WTC11 (cell line): ENCODE measurements around the gene CPTP. TPM values are rescaled to one million over a fixed set of nuclear protein-coding genes. Genes with fewer than 3 reads are reported as not detected.

Experiments
- ATAC-seq: fragments of 200-7000 bp; cut with Tn5 transposase; 2 replicates; pipeline ENCODE4 v1.10.0; 2021; ENCODE audit warnings: mild to moderate bottlenecking, moderate library complexity
- CTCF ChIA-PET: fragments of 300-600 bp; sonication (Branson Sonifier 250); formaldehyde crosslinking; loops from one replicate; lab custom pipeline; 2021; ENCODE audit warnings: antibody characterized with exemption; lab: Charles Lee
- POLR2A ChIA-PET: fragments of 350-600 bp; sonication (Branson Sonifier 250); formaldehyde crosslinking; loops from one replicate; lab custom pipeline; 2021; ENCODE audit warnings: antibody characterized with exemption; lab: Charles Lee
- DNase-seq: peaks from one replicate; pipeline ENCODE4 v3.0.0; 2021; ENCODE audit warnings: low spot score
- H3K27ac Mint-ChIP-seq: 2 replicates; pipeline ENCODE4 v1.8.0; 2021; ENCODE audit warnings: mixed read lengths
- H3K27me3 Mint-ChIP-seq: 2 replicates; pipeline ENCODE4 v1.8.0; 2021; ENCODE audit warnings: low read depth, mild to moderate bottlenecking, moderate library complexity, mixed read lengths
- H3K36me3 Mint-ChIP-seq: 2 replicates; pipeline ENCODE4 v1.8.0; 2021; ENCODE audit warnings: mixed read lengths
- H3K4me1 Mint-ChIP-seq: 2 replicates; pipeline ENCODE4 v1.8.0; 2022; ENCODE audit warnings: mixed read lengths
- H3K4me3 Mint-ChIP-seq: 2 replicates; pipeline ENCODE4 v1.8.0; 2021; ENCODE audit warnings: mild to moderate bottlenecking, moderate library complexity, mixed read lengths
- H3K9me3 Mint-ChIP-seq: 2 replicates; pipeline ENCODE4 v1.8.0; 2021; ENCODE audit warnings: mixed read lengths
- ATF1 ChIP-seq: sonication (generic); formaldehyde crosslinking; IDR thresholded peaks from 2 replicates; pipeline ENCODE4 v1.8.1; 2023; ENCODE audit warnings: mild to moderate bottlenecking, moderate library complexity, missing genetic modification reagents
- CREM ChIP-seq: sonication (generic); formaldehyde crosslinking; IDR thresholded peaks from 2 replicates; pipeline ENCODE4 v1.8.1; 2022; ENCODE audit warnings: mild to moderate bottlenecking, missing genetic modification reagents, moderate library complexity
- ELF4 ChIP-seq: sonication (generic); formaldehyde crosslinking; IDR thresholded peaks from 2 replicates; pipeline ENCODE4 v1.8.1; 2022; ENCODE audit warnings: low read depth, mild to moderate bottlenecking, moderate library complexity, missing genetic modification reagents
- EMX1 ChIP-seq: fragments of 250-450 bp; sonication (Bioruptor Pico); IDR thresholded peaks from 2 replicates; pipeline ENCODE4 v1.8.0; 2021; ENCODE audit warnings: mild to moderate bottlenecking
- IRF1 ChIP-seq: sonication (generic); formaldehyde crosslinking; IDR thresholded peaks from 2 replicates; pipeline ENCODE4 v1.8.0; 2023; ENCODE audit warnings: missing genetic modification reagents
- MAX ChIP-seq: sonication (generic); formaldehyde crosslinking; IDR thresholded peaks from 2 replicates; pipeline ENCODE4 v1.8.0; 2022; ENCODE audit warnings: mild to moderate bottlenecking, missing genetic modification reagents
- MLX ChIP-seq: sonication (generic); formaldehyde crosslinking; IDR thresholded peaks from 2 replicates; pipeline ENCODE4 v1.8.1; 2023; ENCODE audit warnings: mild to moderate bottlenecking, missing genetic modification reagents, moderate library complexity
- NFATC4 ChIP-seq: fragments of 250-450 bp; sonication (Bioruptor Pico); IDR thresholded peaks from 2 replicates; pipeline ENCODE4 v1.9.0; 2021; ENCODE audit warnings: mild to moderate bottlenecking
- NFE2L1 ChIP-seq: sonication (generic); formaldehyde crosslinking; IDR thresholded peaks from 2 replicates; pipeline ENCODE4 v1.8.1; 2023; ENCODE audit warnings: missing genetic modification reagents
- NR1H2 ChIP-seq: sonication (generic); formaldehyde crosslinking; IDR thresholded peaks from 2 replicates; pipeline ENCODE4 v1.9.0; 2021; ENCODE audit warnings: mild to moderate bottlenecking, moderate library complexity, missing genetic modification reagents
- RORB ChIP-seq: fragments of 250-450 bp; sonication (Bioruptor Pico); IDR thresholded peaks from 2 replicates; pipeline ENCODE4 v1.9.0; 2021; ENCODE audit warnings: mild to moderate bottlenecking
- SOX15 ChIP-seq: fragments of 250-450 bp; sonication (Bioruptor Pico); IDR thresholded peaks from 2 replicates; pipeline ENCODE4 v1.9.0; 2021; ENCODE audit warnings: mild to moderate bottlenecking
- TCF7 ChIP-seq: sonication (generic); formaldehyde crosslinking; IDR thresholded peaks from 2 replicates; pipeline ENCODE4 v1.8.0; 2022; ENCODE audit warnings: mild to moderate bottlenecking, low read depth, missing genetic modification reagents, moderate library complexity
- TP53 ChIP-seq: sonication (generic); formaldehyde crosslinking; IDR thresholded peaks from 2 replicates; pipeline ENCODE4 v1.8.1; 2023; ENCODE audit warnings: mild to moderate bottlenecking, missing genetic modification reagents
- ZBTB21 ChIP-seq: sonication (generic); formaldehyde crosslinking; IDR thresholded peaks from 2 replicates; pipeline ENCODE4 v1.8.1; 2023; ENCODE audit warnings: mild to moderate bottlenecking, missing genetic modification reagents, borderline replicate concordance
- ZNF232 ChIP-seq: sonication (generic); formaldehyde crosslinking; IDR thresholded peaks from 2 replicates; pipeline ENCODE4 v1.8.0; 2022; ENCODE audit warnings: mild to moderate bottlenecking, missing genetic modification reagents
- ZNF396 ChIP-seq: fragments of 250-450 bp; sonication (Bioruptor Pico); IDR thresholded peaks from 2 replicates; pipeline ENCODE4 v1.8.0; 2021; ENCODE audit warnings: mild to moderate bottlenecking, moderate library complexity, borderline replicate concordance
- ZNF671 ChIP-seq: fragments of 250-450 bp; sonication (Bioruptor Pico); IDR thresholded peaks from 2 replicates; pipeline ENCODE4 v1.8.0; 2021; ENCODE audit warnings: mild to moderate bottlenecking
- total RNA-seq: library from RNA; stranded (reverse); gene quantifications from 3 replicates; pipeline ENCODE4 v1.2.3, GENCODE V29; 2021
- TF ChIP-seq, protein P1 (sequence below): sonication (generic); formaldehyde crosslinking; IDR thresholded peaks from 2 replicates; pipeline ENCODE4 v1.8.0; 2022; ENCODE audit warnings: mild to moderate bottlenecking, missing genetic modification reagents
- TF ChIP-seq, protein P2 (sequence below): sonication (generic); formaldehyde crosslinking; IDR thresholded peaks from 2 replicates; pipeline ENCODE4 v1.8.1; 2022; ENCODE audit warnings: mild to moderate bottlenecking, moderate library complexity, missing genetic modification reagents
- TF ChIP-seq, protein P3 (sequence below): sonication (generic); formaldehyde crosslinking; IDR thresholded peaks from 2 replicates; pipeline ENCODE4 v1.8.0; 2022; ENCODE audit warnings: mild to moderate bottlenecking, missing genetic modification reagents
- TF ChIP-seq, protein P4 (sequence below): fragments of 250-450 bp; sonication (Bioruptor Pico); IDR thresholded peaks from 2 replicates; pipeline ENCODE4 v1.9.0; 2021; ENCODE audit warnings: mild to moderate bottlenecking
- TF ChIP-seq, protein P5 (sequence below): sonication (generic); formaldehyde crosslinking; IDR thresholded peaks from 2 replicates; pipeline ENCODE4 v1.8.1; 2022; ENCODE audit warnings: missing genetic modification reagents, borderline replicate concordance
- TF ChIP-seq, protein P6 (sequence below): sonication (generic); formaldehyde crosslinking; IDR thresholded peaks from 2 replicates; pipeline ENCODE4 v1.8.1; 2022; ENCODE audit warnings: low read depth, missing genetic modification reagents, borderline replicate concordance
- TF ChIP-seq, protein P7 (sequence below): sonication (generic); formaldehyde crosslinking; IDR thresholded peaks from 2 replicates; pipeline ENCODE4 v1.8.1; 2023; ENCODE audit warnings: mild to moderate bottlenecking, missing genetic modification reagents
- TF ChIP-seq, protein P8 (sequence below): sonication (generic); formaldehyde crosslinking; IDR thresholded peaks from 2 replicates; pipeline ENCODE4 v1.8.0; 2023; ENCODE audit warnings: mild to moderate bottlenecking, missing genetic modification reagents

Gene CPTP
- total RNA-seq, 1 experiment from 2014 or later = 14.4 TPM

DNA sequence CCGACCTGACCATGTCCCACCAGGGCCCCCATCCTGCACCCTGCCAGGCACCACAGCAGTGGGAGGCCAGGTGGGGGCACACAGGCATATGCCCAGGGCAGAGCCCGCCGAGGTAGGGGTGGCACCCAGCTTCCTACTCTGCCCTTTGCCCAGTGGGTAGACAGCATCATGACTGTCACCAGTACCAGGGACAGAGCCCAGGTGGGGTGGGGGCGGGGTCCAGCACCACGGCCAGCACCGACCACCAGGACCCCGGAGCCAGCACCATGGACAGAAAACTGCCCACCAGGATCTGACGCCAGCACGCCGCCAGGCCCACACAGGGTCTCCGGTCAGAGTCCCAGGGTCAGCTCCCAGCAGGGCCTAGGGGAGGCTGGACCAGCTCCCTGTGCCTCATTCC, 10.2 kb downstream of the CPTP start:
- Mint-ChIP-seq H3K4me3 (no peak overlapping the region), H3K4me1 (no peaks in the 10 kb centered on the region), H3K27ac (no peak overlapping the region), H3K27me3 (no peaks in the 10 kb centered on the region), H3K36me3 (peaks cover 3% of the 10 kb centered on the region), H3K9me3 (peaks cover 2% of the 10 kb centered on the region)
- DNase-seq (peak; percentile 83), ATAC-seq (peak; percentile 44)
- POLR2A ChIA-PET = no interaction called here
- CTCF ChIA-PET = interaction anchor here (1.3 kb wide), 1 partner anchor 43 kb away, joined by 6 read pairs; no protein-coding TSS in a partner anchor
- TF ChIP-seq CREM (CRISPR knock-in tag) (peak; percentile 98), ZNF396 (CRISPR knock-in tag) (peak; percentile 94; the same call in 1 of the 2 replicates), ZBTB21 (CRISPR knock-in tag) (peak; percentile 97), MLX (CRISPR knock-in tag) (peak; percentile 99), NR1H2 (peak; percentile 100), TP53 (CRISPR knock-in tag) (peak; percentile 100), SOX15 (CRISPR knock-in tag) (no peak), ZNF671 (CRISPR knock-in tag) (peak; percentile 88), IRF1 (CRISPR knock-in tag) (peak; percentile 100), NFATC4 (CRISPR knock-in tag) (peak; percentile 45; the same call in 1 of the 2 replicates), ATF1 (peak; percentile 98), ZNF232 (CRISPR knock-in tag) (peak; percentile 100), MAX (CRISPR knock-in tag) (peak; percentile 98), NFE2L1 (peak; percentile 99), TCF7 (CRISPR knock-in tag) (peak; percentile 100), RORB (CRISPR knock-in tag) (no peak), ELF4 (CRISPR knock-in tag) (peak; percentile 99), EMX1 (CRISPR knock-in tag) (peak; percentile 74; the same call in 1 of the 2 replicates)
- TF ChIP-seq, protein P1, sequence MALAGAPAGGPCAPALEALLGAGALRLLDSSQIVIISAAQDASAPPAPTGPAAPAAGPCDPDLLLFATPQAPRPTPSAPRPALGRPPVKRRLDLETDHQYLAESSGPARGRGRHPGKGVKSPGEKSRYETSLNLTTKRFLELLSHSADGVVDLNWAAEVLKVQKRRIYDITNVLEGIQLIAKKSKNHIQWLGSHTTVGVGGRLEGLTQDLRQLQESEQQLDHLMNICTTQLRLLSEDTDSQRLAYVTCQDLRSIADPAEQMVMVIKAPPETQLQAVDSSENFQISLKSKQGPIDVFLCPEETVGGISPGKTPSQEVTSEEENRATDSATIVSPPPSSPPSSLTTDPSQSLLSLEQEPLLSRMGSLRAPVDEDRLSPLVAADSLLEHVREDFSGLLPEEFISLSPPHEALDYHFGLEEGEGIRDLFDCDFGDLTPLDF (CRISPR knock-in tag) = peak; percentile 100
- TF ChIP-seq, protein P2, sequence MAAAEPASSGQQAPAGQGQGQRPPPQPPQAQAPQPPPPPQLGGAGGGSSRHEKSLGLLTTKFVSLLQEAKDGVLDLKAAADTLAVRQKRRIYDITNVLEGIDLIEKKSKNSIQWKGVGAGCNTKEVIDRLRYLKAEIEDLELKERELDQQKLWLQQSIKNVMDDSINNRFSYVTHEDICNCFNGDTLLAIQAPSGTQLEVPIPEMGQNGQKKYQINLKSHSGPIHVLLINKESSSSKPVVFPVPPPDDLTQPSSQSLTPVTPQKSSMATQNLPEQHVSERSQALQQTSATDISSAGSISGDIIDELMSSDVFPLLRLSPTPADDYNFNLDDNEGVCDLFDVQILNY = peak; percentile 99
- TF ChIP-seq, protein P3, sequence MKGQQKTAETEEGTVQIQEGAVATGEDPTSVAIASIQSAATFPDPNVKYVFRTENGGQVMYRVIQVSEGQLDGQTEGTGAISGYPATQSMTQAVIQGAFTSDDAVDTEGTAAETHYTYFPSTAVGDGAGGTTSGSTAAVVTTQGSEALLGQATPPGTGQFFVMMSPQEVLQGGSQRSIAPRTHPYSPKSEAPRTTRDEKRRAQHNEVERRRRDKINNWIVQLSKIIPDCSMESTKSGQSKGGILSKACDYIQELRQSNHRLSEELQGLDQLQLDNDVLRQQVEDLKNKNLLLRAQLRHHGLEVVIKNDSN (CRISPR knock-in tag) = peak; percentile 97
- TF ChIP-seq, protein P4, sequence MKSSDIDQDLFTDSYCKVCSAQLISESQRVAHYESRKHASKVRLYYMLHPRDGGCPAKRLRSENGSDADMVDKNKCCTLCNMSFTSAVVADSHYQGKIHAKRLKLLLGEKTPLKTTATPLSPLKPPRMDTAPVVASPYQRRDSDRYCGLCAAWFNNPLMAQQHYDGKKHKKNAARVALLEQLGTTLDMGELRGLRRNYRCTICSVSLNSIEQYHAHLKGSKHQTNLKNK = no peak
- TF ChIP-seq, protein P5, sequence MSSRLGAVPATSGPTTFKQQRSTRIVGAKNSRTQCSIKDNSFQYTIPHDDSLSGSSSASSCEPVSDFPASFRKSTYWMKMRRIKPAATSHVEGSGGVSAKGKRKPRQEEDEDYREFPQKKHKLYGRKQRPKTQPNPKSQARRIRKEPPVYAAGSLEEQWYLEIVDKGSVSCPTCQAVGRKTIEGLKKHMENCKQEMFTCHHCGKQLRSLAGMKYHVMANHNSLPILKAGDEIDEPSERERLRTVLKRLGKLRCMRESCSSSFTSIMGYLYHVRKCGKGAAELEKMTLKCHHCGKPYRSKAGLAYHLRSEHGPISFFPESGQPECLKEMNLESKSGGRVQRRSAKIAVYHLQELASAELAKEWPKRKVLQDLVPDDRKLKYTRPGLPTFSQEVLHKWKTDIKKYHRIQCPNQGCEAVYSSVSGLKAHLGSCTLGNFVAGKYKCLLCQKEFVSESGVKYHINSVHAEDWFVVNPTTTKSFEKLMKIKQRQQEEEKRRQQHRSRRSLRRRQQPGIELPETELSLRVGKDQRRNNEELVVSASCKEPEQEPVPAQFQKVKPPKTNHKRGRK (CRISPR knock-in tag) = peak; percentile 97
- TF ChIP-seq, protein P6, sequence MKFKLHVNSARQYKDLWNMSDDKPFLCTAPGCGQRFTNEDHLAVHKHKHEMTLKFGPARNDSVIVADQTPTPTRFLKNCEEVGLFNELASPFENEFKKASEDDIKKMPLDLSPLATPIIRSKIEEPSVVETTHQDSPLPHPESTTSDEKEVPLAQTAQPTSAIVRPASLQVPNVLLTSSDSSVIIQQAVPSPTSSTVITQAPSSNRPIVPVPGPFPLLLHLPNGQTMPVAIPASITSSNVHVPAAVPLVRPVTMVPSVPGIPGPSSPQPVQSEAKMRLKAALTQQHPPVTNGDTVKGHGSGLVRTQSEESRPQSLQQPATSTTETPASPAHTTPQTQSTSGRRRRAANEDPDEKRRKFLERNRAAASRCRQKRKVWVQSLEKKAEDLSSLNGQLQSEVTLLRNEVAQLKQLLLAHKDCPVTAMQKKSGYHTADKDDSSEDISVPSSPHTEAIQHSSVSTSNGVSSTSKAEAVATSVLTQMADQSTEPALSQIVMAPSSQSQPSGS (CRISPR knock-in tag) = peak; percentile 98
- TF ChIP-seq, protein P7, sequence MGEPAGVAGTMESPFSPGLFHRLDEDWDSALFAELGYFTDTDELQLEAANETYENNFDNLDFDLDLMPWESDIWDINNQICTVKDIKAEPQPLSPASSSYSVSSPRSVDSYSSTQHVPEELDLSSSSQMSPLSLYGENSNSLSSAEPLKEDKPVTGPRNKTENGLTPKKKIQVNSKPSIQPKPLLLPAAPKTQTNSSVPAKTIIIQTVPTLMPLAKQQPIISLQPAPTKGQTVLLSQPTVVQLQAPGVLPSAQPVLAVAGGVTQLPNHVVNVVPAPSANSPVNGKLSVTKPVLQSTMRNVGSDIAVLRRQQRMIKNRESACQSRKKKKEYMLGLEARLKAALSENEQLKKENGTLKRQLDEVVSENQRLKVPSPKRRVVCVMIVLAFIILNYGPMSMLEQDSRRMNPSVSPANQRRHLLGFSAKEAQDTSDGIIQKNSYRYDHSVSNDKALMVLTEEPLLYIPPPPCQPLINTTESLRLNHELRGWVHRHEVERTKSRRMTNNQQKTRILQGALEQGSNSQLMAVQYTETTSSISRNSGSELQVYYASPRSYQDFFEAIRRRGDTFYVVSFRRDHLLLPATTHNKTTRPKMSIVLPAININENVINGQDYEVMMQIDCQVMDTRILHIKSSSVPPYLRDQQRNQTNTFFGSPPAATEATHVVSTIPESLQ (CRISPR knock-in tag) = peak; percentile 99
- TF ChIP-seq, protein P8, sequence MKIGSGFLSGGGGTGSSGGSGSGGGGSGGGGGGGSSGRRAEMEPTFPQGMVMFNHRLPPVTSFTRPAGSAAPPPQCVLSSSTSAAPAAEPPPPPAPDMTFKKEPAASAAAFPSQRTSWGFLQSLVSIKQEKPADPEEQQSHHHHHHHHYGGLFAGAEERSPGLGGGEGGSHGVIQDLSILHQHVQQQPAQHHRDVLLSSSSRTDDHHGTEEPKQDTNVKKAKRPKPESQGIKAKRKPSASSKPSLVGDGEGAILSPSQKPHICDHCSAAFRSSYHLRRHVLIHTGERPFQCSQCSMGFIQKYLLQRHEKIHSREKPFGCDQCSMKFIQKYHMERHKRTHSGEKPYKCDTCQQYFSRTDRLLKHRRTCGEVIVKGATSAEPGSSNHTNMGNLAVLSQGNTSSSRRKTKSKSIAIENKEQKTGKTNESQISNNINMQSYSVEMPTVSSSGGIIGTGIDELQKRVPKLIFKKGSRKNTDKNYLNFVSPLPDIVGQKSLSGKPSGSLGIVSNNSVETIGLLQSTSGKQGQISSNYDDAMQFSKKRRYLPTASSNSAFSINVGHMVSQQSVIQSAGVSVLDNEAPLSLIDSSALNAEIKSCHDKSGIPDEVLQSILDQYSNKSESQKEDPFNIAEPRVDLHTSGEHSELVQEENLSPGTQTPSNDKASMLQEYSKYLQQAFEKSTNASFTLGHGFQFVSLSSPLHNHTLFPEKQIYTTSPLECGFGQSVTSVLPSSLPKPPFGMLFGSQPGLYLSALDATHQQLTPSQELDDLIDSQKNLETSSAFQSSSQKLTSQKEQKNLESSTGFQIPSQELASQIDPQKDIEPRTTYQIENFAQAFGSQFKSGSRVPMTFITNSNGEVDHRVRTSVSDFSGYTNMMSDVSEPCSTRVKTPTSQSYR (CRISPR knock-in tag) = peak; percentile 100
